Stimulated activated CD8-positive, alpha-beta memory T cell treated with anti-CD3 and anti-CD28 coated beads, Interleukin-2, amount 100 ng/mL, for 48 hours (primary cell): ENCODE results near the gene MXI1.

Experiments
- DNase-seq, 2 donors: peaks; one replicate each; pipeline ENCODE4 v3.0.0-alpha.2; 2020; ENCODE audit warnings: low read depth in 2 of 2

The MXI1 gene

GRCh38 chr10:110207011-110207804, at the start of gene MXI1:
Gene MXI1, plus strand, starts transcription at chr10:110207605. Its CDS starts 204 bp downstream, at chr10:110207809.
- DNase-seq: peak in 1 of 2 donors; percentile 25

GRCh38 chr10:110158051-110159005, 49.1 kb upstream of the MXI1 start:
- DNase-seq: no peak

GRCh38 chr10:110160081-110160480, 47.3 kb upstream of the MXI1 start:
- no peak for DNase-seq

- no peak for DNase-seq
Observed at GRCh38 chr10:110160522-110160921, 46.9 kb upstream of the MXI1 start.

- DNase-seq: no peak
Observed at GRCh38 chr10:110162741-110163145, 44.7 kb upstream of the MXI1 start.

GRCh38 chr10:110163192-110163773, 44.1 kb upstream of the MXI1 start:
- no peak for DNase-seq

GRCh38 chr10:110163841-110164240, 43.6 kb upstream of the MXI1 start:
- DNase-seq: no peak

- no peak for DNase-seq
Observed at GRCh38 chr10:110165239-110165638, 42.2 kb upstream of the MXI1 start.

- DNase-seq: no peak
Observed at GRCh38 chr10:110167149-110167548, 40.3 kb upstream of the MXI1 start.

- DNase-seq: no peak
Observed at GRCh38 chr10:110168601-110169481, 38.6 kb upstream of the MXI1 start.

GRCh38 chr10:110169586-110169985, 37.8 kb upstream of the MXI1 start:
- DNase-seq: no peak

- no peak for DNase-seq
Observed at GRCh38 chr10:110170142-110170971, 37.0 kb upstream of the MXI1 start.

- no peak for DNase-seq
Observed at GRCh38 chr10:110171032-110171431, 36.4 kb upstream of the MXI1 start.

- DNase-seq: no peak
Observed at GRCh38 chr10:110172155-110172554, 35.2 kb upstream of the MXI1 start.

- no peak for DNase-seq
Observed at GRCh38 chr10:110174201-110174600, 33.2 kb upstream of the MXI1 start.

GRCh38 chr10:110174816-110175215, 32.6 kb upstream of the MXI1 start:
- no peak for DNase-seq

- DNase-seq: no peak
Observed at GRCh38 chr10:110175406-110175805, 32.0 kb upstream of the MXI1 start.

GRCh38 chr10:110176141-110177030, 31.0 kb upstream of the MXI1 start:
- no peak for DNase-seq

GRCh38 chr10:110179220-110179619, 28.2 kb upstream of the MXI1 start:
- no peak for DNase-seq
